T-cell (primary cell): Measurements from ENCODE around the gene TSEN34. TPM values are rescaled to one million over a fixed set of nuclear protein-coding genes. Genes with fewer than 3 reads are reported as not detected.
"Not testable (repeated sequence)": the region's sequence is repeated elsewhere in the genome, so short reads cannot be mapped to it uniquely, and the experiment has no call there.

Source experiments
- ATAC-seq, 4 experiments: fragments of 200-7000 bp in 3 of 4; fragments of 150-1000 bp in 1 of 4; cut with Tn5 transposase; replicated peaks in 1 of 4; 1 replicate in 3 of 4; 2 replicates in 1 of 4; pipeline ENCODE4 v1.10.0; 2021; ENCODE audit warnings: moderate library complexity in 3 of 4, mild to moderate bottlenecking in 2 of 4, moderate number of reproducible peaks in 1 of 4
- CTCF ChIA-PET, 2 donors: fragments of 300-600 bp; sonication (Branson Sonifier 250); formaldehyde crosslinking; loops; one replicate each; lab custom pipeline; 2022; ENCODE audit warnings: antibody characterized with exemption in 2 of 2; lab: Charles Lee
- POLR2A ChIA-PET, 2 donors: fragments of 300-600 bp; sonication (Branson Sonifier 250); formaldehyde crosslinking; loops; one replicate each; lab custom pipeline; 2022; ENCODE audit warnings: antibody characterized with exemption in 2 of 2; lab: Charles Lee
- DNase-seq, 35 experiments: peaks; one replicate each; pipeline versions ENCODE4 v3.0.0 to v3.0.0-alpha.2; 2013 to 2023
- H3K27ac ChIP-seq: one replicate; pipeline ENCODE4 v1.5.1; 2013; ENCODE audit warnings: low read length
- H3K27me3 ChIP-seq, 2 experiments: replicated peaks in 1 of 2; 1 replicate in 1 of 2; 2 replicates in 1 of 2; pipeline versions ENCODE4 v1.6.1 to v1.7.0; 2013; ENCODE audit warnings: low read length in 1 of 2, mixed read lengths in 1 of 2; ENCODE audit not compliant: control insufficient read depth in 2 of 2, insufficient read depth in 2 of 2; ENCODE audit errors: extremely low read depth in 1 of 2
- H3K36me3 ChIP-seq, 2 donors: 1 replicate in 1 of 2; 2 replicates in 1 of 2; pipeline versions ENCODE4 v1.6.1 to v1.7.0; 2013; ENCODE audit warnings: low read length in 1 of 2; ENCODE audit not compliant: control insufficient read depth in 2 of 2, insufficient read depth in 1 of 2; ENCODE audit errors: extremely low read depth in 1 of 2
- H3K4me1 ChIP-seq, 2 experiments: 1 replicate in 1 of 2; 2 replicates in 1 of 2; pipeline versions ENCODE4 v1.6.1 to v1.7.0; 2013; ENCODE audit warnings: low read length in 2 of 2, mixed read lengths in 1 of 2; ENCODE audit not compliant: insufficient read depth in 2 of 2, control insufficient read depth in 1 of 2; ENCODE audit errors: extremely low read depth in 1 of 2
- H3K4me3 ChIP-seq, 2 donors: 1 replicate in 1 of 2; 2 replicates in 1 of 2; pipeline versions ENCODE4 v1.5.1 to v1.7.0; 2013; ENCODE audit warnings: mild to moderate bottlenecking in 2 of 2, low read length in 1 of 2, moderate library complexity in 1 of 2; ENCODE audit not compliant: control insufficient read depth in 1 of 2; ENCODE audit errors: extremely low read depth in 1 of 2
- H3K9me3 ChIP-seq: 2 replicates; pipeline ENCODE4 v1.7.0; 2013
- H3K27ac Mint-ChIP-seq, 2 donors: one replicate each; pipeline ENCODE4 v1.8.0; 2020 to 2021; ENCODE audit warnings: mild to moderate bottlenecking in 2 of 2, mixed read lengths in 2 of 2
- H3K27me3 Mint-ChIP-seq, 2 donors: one replicate each; pipeline ENCODE4 v1.8.0; 2021 to 2022; ENCODE audit warnings: mixed read lengths in 2 of 2
- H3K36me3 Mint-ChIP-seq: one replicate; pipeline ENCODE4 v1.8.0; 2021; ENCODE audit warnings: mixed read lengths
- H3K4me1 Mint-ChIP-seq, 3 donors: one replicate each; pipeline ENCODE4 v1.8.0; 2020 to 2022; ENCODE audit warnings: mixed read lengths in 3 of 3, mild to moderate bottlenecking in 1 of 3
- H3K4me3 Mint-ChIP-seq, 3 donors: one replicate each; pipeline ENCODE4 v1.8.0; 2020 to 2022; ENCODE audit warnings: mild to moderate bottlenecking in 3 of 3, mixed read lengths in 3 of 3, moderate library complexity in 3 of 3
- H3K9me3 Mint-ChIP-seq, 3 donors: one replicate each; pipeline ENCODE4 v1.8.0; 2020 to 2022; ENCODE audit warnings: mixed read lengths in 3 of 3
- WGBS: methylation state at CpG from one replicate; pipeline ENCODE4 v1.1.5; 2013; ENCODE audit warnings: missing lambda C conversion rate; ENCODE audit not compliant: insufficient coverage; 5-methylcytosine and 5-hydroxymethylcytosine counted together
- total RNA-seq, 35 experiments: library from RNA in 6 of 35; stranded (reverse) in 6 of 35; fragments of 120-200 nt in 1 of 35; gene quantifications; one replicate each; pipeline versions ENCODE4 v1.2.1 to v1.2.4 and lab custom pipeline; 2013 to 2026

Gene TSEN34
- total RNA-seq, 5 donors from 2014 or later (not counting 1 experiment from before 2014, with no cell fraction given): 9.5 to 28.5 (median 23.5) TPM

GRCh38 chr19:54218960-54219661, 28.0 kb downstream of the TSEN34 start:
- no peak for DNase-seq
- no peaks in the 10 kb centered on the region for H3K9me3 Mint-ChIP-seq
- Histone ChIP-seq H3K9me3 (no peaks in the 10 kb centered on the region), H3K4me1 (peaks cover 0 to 13% of the 10 kb centered on the region in 2 experiments), H3K27me3 (peaks cover 0 to 3% of the 10 kb centered on the region in 2 experiments), H3K4me3 (no peak overlapping the region), H3K27ac (no peak overlapping the region), H3K36me3 (no peaks in the 10 kb centered on the region)
- H3K27ac Mint-ChIP-seq: no peak overlapping the region
- H3K4me1 Mint-ChIP-seq: peaks cover 4 to 10% (median 6%) of the 10 kb centered on the region in 3 donors
- POLR2A ChIA-PET: no interaction called here
- no peak for ATAC-seq
- CTCF ChIA-PET: no interaction called here
- no peak overlapping the region for H3K4me3 Mint-ChIP-seq
- WGBS: 93% methylated on average over 17 of the region's 27 CpGs
- H3K27me3 Mint-ChIP-seq: peaks cover 2 to 6% of the 10 kb centered on the region in 2 donors
- no peaks in the 10 kb centered on the region for H3K36me3 Mint-ChIP-seq

- H3K27me3 Mint-ChIP-seq, H3K9me3 Mint-ChIP-seq, ATAC-seq, H3K27ac ChIP-seq, H3K4me3 ChIP-seq, H3K4me3 Mint-ChIP-seq, H3K36me3 Mint-ChIP-seq, H3K27ac Mint-ChIP-seq, POLR2A ChIA-PET, H3K27me3 ChIP-seq, H3K9me3 ChIP-seq, DNase-seq, CTCF ChIA-PET, H3K36me3 ChIP-seq: not testable (repeated sequence)
- peaks cover 4 to 10% (median 6%) of the 10 kb centered on the region in 3 donors for H3K4me1 Mint-ChIP-seq
- H3K4me1 ChIP-seq: peaks cover 0 to 13% of the 10 kb centered on the region in 2 experiments
- WGBS: no CpG with 5 or more reads among the region's 5 CpGs
These were observed 28.6 kb downstream of the TSEN34 start for GRCh38 chr19:54219702-54220101.

GRCh38 chr19:54221947-54222346, 30.8 kb downstream of the TSEN34 start:
- H3K27me3 ChIP-seq, H3K4me3 ChIP-seq, DNase-seq, H3K36me3 ChIP-seq, H3K27ac Mint-ChIP-seq, H3K9me3 ChIP-seq, H3K4me3 Mint-ChIP-seq, CTCF ChIA-PET, H3K27me3 Mint-ChIP-seq, H3K36me3 Mint-ChIP-seq, ATAC-seq, H3K9me3 Mint-ChIP-seq, H3K27ac ChIP-seq, POLR2A ChIA-PET: not testable (repeated sequence)
- peaks cover 0 to 13% of the 10 kb centered on the region in 2 experiments for H3K4me1 ChIP-seq
- no CpG with 5 or more reads among the region's 7 CpGs for whole genome bisulfite sequencing
- peaks cover 4 to 10% (median 6%) of the 10 kb centered on the region in 3 donors for H3K4me1 Mint-ChIP-seq

- CTCF ChIA-PET: interaction anchor here in 1 of 2 donors (0.6 kb wide), 1 partner anchor 126 kb away, joined by 4 read pairs; no protein-coding TSS in a partner anchor
- POLR2A ChIA-PET, H3K27ac Mint-ChIP-seq, H3K27me3 Mint-ChIP-seq, H3K9me3 ChIP-seq, H3K36me3 Mint-ChIP-seq, H3K9me3 Mint-ChIP-seq, H3K27me3 ChIP-seq, H3K4me3 ChIP-seq, H3K27ac ChIP-seq, H3K36me3 ChIP-seq: not testable (repeated sequence)
- ATAC-seq: peak; percentile 31 to 65 (median 60)
- WGBS: 84% methylated on average over 5 of the region's 16 CpGs
- peak in 1 of 35 experiments; percentile 22 for DNase-seq
- Mint-ChIP-seq H3K4me3 (peak within 1 kb of the TSS in 1 of 3 donors; percentile 50), H3K4me1 (peaks cover 4 to 10% (median 6%) of the 10 kb centered on the region in 3 donors)
- H3K4me1 ChIP-seq: peaks cover 0 to 13% of the 10 kb centered on the region in 2 experiments
These were observed 31.6 kb downstream of the TSEN34 start, which contains the start of gene LILRB3 for GRCh38 chr19:54222474-54223276. Gene LILRB3, minus strand, starts transcription at chr19:54223007. Its CDS starts 31 bp downstream, at chr19:54222976.

GRCh38 chr19:54223277-54223936, 32.3 kb downstream of the TSEN34 start:
- peak overlapping the region in 1 of 3 donors; percentile 50 for H3K4me3 Mint-ChIP-seq
- POLR2A ChIA-PET: not testable (repeated sequence)

GRCh38 chr19:54223937-54224281, 32.8 kb downstream of the TSEN34 start:
- POLR2A ChIA-PET, H3K4me3 ChIP-seq, H3K9me3 Mint-ChIP-seq, DNase-seq, H3K27ac Mint-ChIP-seq, H3K36me3 Mint-ChIP-seq, CTCF ChIA-PET, H3K27ac ChIP-seq, ATAC-seq, H3K27me3 Mint-ChIP-seq, H3K9me3 ChIP-seq, H3K36me3 ChIP-seq, H3K27me3 ChIP-seq, H3K4me3 Mint-ChIP-seq: not testable (repeated sequence)
- peaks cover 0 to 13% of the 10 kb centered on the region in 2 experiments for H3K4me1 ChIP-seq
- peaks cover 4 to 10% (median 6%) of the 10 kb centered on the region in 3 donors for H3K4me1 Mint-ChIP-seq
- WGBS: no CpG with 5 or more reads among the region's 5 CpGs

More at GRCh38 chr19:54223277-54223936, 32.3 kb downstream of the TSEN34 start:
- H3K36me3 Mint-ChIP-seq, H3K27ac ChIP-seq, H3K27me3 ChIP-seq, H3K36me3 ChIP-seq, H3K27me3 Mint-ChIP-seq, DNase-seq, H3K9me3 Mint-ChIP-seq, H3K27ac Mint-ChIP-seq, H3K4me3 ChIP-seq, H3K9me3 ChIP-seq: not testable (repeated sequence)
- peaks cover 0 to 13% of the 10 kb centered on the region in 2 experiments for H3K4me1 ChIP-seq
- 66% methylated on average over 5 of the region's 14 CpGs for WGBS
- CTCF ChIA-PET: interaction anchor here in 1 of 2 donors (0.6 kb wide), 1 partner anchor 127 kb away, joined by 4 read pairs; no protein-coding TSS in a partner anchor
- peak in 1 of 4 experiments; percentile 31 for ATAC-seq
- peaks cover 4 to 10% (median 6%) of the 10 kb centered on the region in 3 donors for H3K4me1 Mint-ChIP-seq
